ENCODE data around the gene SLC6A14. TPM values are rescaled to one million over a fixed set of nuclear protein-coding genes. Genes with fewer than 3 reads are reported as not detected.
A peak's percentile ranks its signal among the peaks of the same experiment; 100 is the strongest.

SLC6A14 gene
- total RNA-seq, 4 donors from 2014 or later, result not detected

GRCh38 chrX:116462822-116463221, 26.4 kb downstream of the SLC6A14 start, which contains the start of gene CT83:
Gene CT83 (minus strand): TSS chrX:116462976. CDS start chrX:116462856, 120 bp downstream.
- Histone ChIP-seq H3K36me3 (no peaks in the 10 kb centered on the region), H3K27ac (no peak within 1 kb of the TSS), H3K4me3 (no peak within 1 kb of the TSS), H3K9me3 (no peaks in the 10 kb centered on the region), H3K27me3 (no peaks in the 10 kb centered on the region), H3K4me1 (no peaks in the 10 kb centered on the region)
- no peak for DNase-seq
- no peak for TF ChIP-seq CTCF (IDR thresholded peaks at IDR 0.05)
- TF ChIP-seq POLR2A (IDR thresholded peaks at IDR 0.05), result no peak
- intact Hi-C loops (cut with DNase I; ENCODE audit: low total_unique reads), result no loop called here

GRCh38 chrX:116480059-116480458, 43.7 kb downstream of the SLC6A14 start:
- no peak for DNase-seq
- Histone ChIP-seq H3K4me3 (no peak overlapping the region), H3K4me1 (no peaks in the 10 kb centered on the region), H3K27ac (no peak overlapping the region), H3K9me3 (no peaks in the 10 kb centered on the region), H3K36me3 (no peaks in the 10 kb centered on the region), H3K27me3 (no peaks in the 10 kb centered on the region)
- no peak for TF ChIP-seq CTCF (IDR thresholded peaks at IDR 0.05)
- TF ChIP-seq POLR2A (IDR thresholded peaks at IDR 0.05), result no peak
- intact Hi-C loops (cut with DNase I; ENCODE audit: low total_unique reads), result no loop called here

GRCh38 chrX:116490104-116490503, 53.7 kb downstream of the SLC6A14 start:
- intact Hi-C loops (cut with DNase I; ENCODE audit: low total_unique reads), result no loop called here
- no peaks in the 10 kb centered on the region for H3K4me1 ChIP-seq
- H3K27me3 ChIP-seq, result no peaks in the 10 kb centered on the region
- H3K9me3 ChIP-seq, result no peaks in the 10 kb centered on the region
- H3K4me3 ChIP-seq, result no peak overlapping the region
- no peak for DNase-seq
- H3K27ac ChIP-seq, result no peak overlapping the region
- no peak for TF ChIP-seq POLR2A (IDR thresholded peaks at IDR 0.05)
- peak in 1 of 4 experiments; percentile 16 for TF ChIP-seq CTCF (IDR thresholded peaks at IDR 0.05)
- H3K36me3 ChIP-seq, result no peaks in the 10 kb centered on the region

GRCh38 chrX:116493271-116493670, 56.9 kb downstream of the SLC6A14 start:
- intact Hi-C loops (cut with DNase I; ENCODE audit: low total_unique reads), result no loop called here
- H3K4me1 ChIP-seq, result no peaks in the 10 kb centered on the region
- no peak overlapping the region for H3K27ac ChIP-seq
- no peaks in the 10 kb centered on the region for H3K27me3 ChIP-seq
- TF ChIP-seq CTCF (IDR thresholded peaks at IDR 0.05), result no peak
- no peak for TF ChIP-seq POLR2A (IDR thresholded peaks at IDR 0.05)
- H3K36me3 ChIP-seq, result no peaks in the 10 kb centered on the region
- H3K4me3 ChIP-seq, result no peak overlapping the region
- DNase-seq, result no peak
- H3K9me3 ChIP-seq, result no peaks in the 10 kb centered on the region

- intact Hi-C loops (cut with DNase I; ENCODE audit: low total_unique reads), result no loop called here
- H3K9me3 ChIP-seq, result no peaks in the 10 kb centered on the region
These were observed 63.4 kb downstream of the SLC6A14 start for GRCh38 chrX:116499780-116500179.

More at GRCh38 chrX:116499780-116500179, 63.4 kb downstream of the SLC6A14 start:
- Histone ChIP-seq H3K4me1 (no peaks in the 10 kb centered on the region), H3K36me3 (no peaks in the 10 kb centered on the region), H3K27me3 (no peaks in the 10 kb centered on the region), H3K4me3 (no peak overlapping the region), H3K27ac (no peak overlapping the region)
- DNase-seq, result no peak
- TF ChIP-seq POLR2A (IDR thresholded peaks at IDR 0.05) (no peak), CTCF (IDR thresholded peaks at IDR 0.05) (no peak)

Small RNAs within 50 kb of the gene (small RNA-seq; reads per million reads assigned to genes)
- gene RNU6-154P, result not detected

Other genes starting within 250 kb of the SLC6A14 start
- not detected for gene CT83, start 26.4 kb downstream of the SLC6A14 start, total RNA-seq